PC-3 (cell line): ENCODE data around the gene USP12. TPM values are rescaled to one million over a fixed set of nuclear protein-coding genes. Genes with fewer than 3 reads are reported as not detected.

Source experiments
- ATAC-seq: fragments of 200-7000 bp; cut with Tn5 transposase; 2 replicates; pipeline ENCODE4 v1.9.1; 2020; ENCODE audit warnings: mild to moderate bottlenecking, moderate library complexity
- BruUV-seq: library from RNA; stranded (reverse); fragments of 400-500 nt; replicated peaks from 2 replicates; lab custom pipeline; 2021; lab: Mats Ljungman, UMichigan
- CTCF ChIA-PET: fragments of 300-600 bp; sonication (Branson Sonifier 250); formaldehyde crosslinking; loops from one replicate; lab custom pipeline; 2022; ENCODE audit warnings: antibody characterized with exemption; lab: Charles Lee
- POLR2A ChIA-PET: fragments of 300-600 bp; sonication (Branson Sonifier 250); formaldehyde crosslinking; loops from one replicate; lab custom pipeline; 2022; ENCODE audit warnings: antibody characterized with exemption; ENCODE audit not compliant: unreplicated experiment; lab: Charles Lee
- DNase-seq: peaks from one replicate; pipeline ENCODE4 v3.0.0-alpha.2; 2015
- H2AFZ ChIP-seq: fragments of 300-600 bp; sonication (generic); 2 replicates; pipeline ENCODE4 v1.6.0; 2016; ENCODE audit warnings: antibody characterized with exemption, low read length
- H3F3A ChIP-seq: fragments of 300-600 bp; sonication (generic); one replicate; pipeline ENCODE4 v1.6.0; 2017; ENCODE audit warnings: antibody characterized with exemption, low read length, control low read depth, mild to moderate bottlenecking; ENCODE audit not compliant: unreplicated experiment
- H3K27ac ChIP-seq: fragments of 300-600 bp; sonication (generic); 2 replicates; pipeline ENCODE4 v1.5.1; 2016; ENCODE audit warnings: mild to moderate bottlenecking, low read length
- H3K27me3 ChIP-seq: fragments of 300-600 bp; sonication (generic); 2 replicates; pipeline ENCODE4 v1.6.1; 2016; ENCODE audit warnings: low read length, mixed read lengths
- H3K36me3 ChIP-seq: fragments of 300-600 bp; sonication (generic); 2 replicates; pipeline ENCODE4 v1.6.1; 2016; ENCODE audit warnings: low read depth, mixed run types, low read length, mixed read lengths
- H3K4me1 ChIP-seq: fragments of 300-600 bp; sonication (generic); 2 replicates; pipeline ENCODE4 v1.5.1; 2016; ENCODE audit warnings: low read length; ENCODE audit not compliant: insufficient read depth
- H3K4me2 ChIP-seq: fragments of 300-600 bp; sonication (generic); 2 replicates; pipeline ENCODE4 v1.6.0; 2016; ENCODE audit warnings: low read length
- H3K4me3 ChIP-seq: fragments of 300-600 bp; sonication (generic); 2 replicates; pipeline ENCODE4 v1.5.1; 2016; ENCODE audit warnings: mild to moderate bottlenecking, low read length, mixed read lengths
- H3K79me2 ChIP-seq: fragments of 300-600 bp; sonication (generic); 2 replicates; pipeline ENCODE4 v1.6.1; 2017; ENCODE audit warnings: low read length, mixed read lengths
- H3K9ac ChIP-seq: fragments of 300-600 bp; sonication (generic); 2 replicates; pipeline ENCODE4 v1.6.0; 2016; ENCODE audit warnings: mild to moderate bottlenecking, low read length
- H3K9me2 ChIP-seq: fragments of 300-600 bp; sonication (generic); replicated peaks from 2 replicates; pipeline ENCODE4 v1.6.1; 2016; ENCODE audit warnings: mixed run types, low read length, mixed read lengths
- H3K9me3 ChIP-seq: fragments of 300-600 bp; sonication (generic); 2 replicates; pipeline ENCODE4 v1.6.1; 2016; ENCODE audit warnings: low read length, mixed read lengths
- H4K20me1 ChIP-seq: fragments of 300-600 bp; sonication (generic); 2 replicates; pipeline ENCODE4 v1.6.1; 2016; ENCODE audit warnings: low read length, mixed read lengths
- EZH2 ChIP-seq: fragments of 300-600 bp; sonication (generic); IDR thresholded peaks from one replicate; pipeline ENCODE4 v1.6.1; 2017; ENCODE audit warnings: antibody characterized with exemption, mild to moderate bottlenecking, low read length; ENCODE audit not compliant: unreplicated experiment
- EZH2phosphoT487 ChIP-seq: fragments of 300-600 bp; sonication (generic); IDR thresholded peaks from 2 replicates; pipeline ENCODE4 v1.6.1; 2018; ENCODE audit warnings: mild to moderate bottlenecking, antibody characterized with exemption, low read length, borderline replicate concordance
- intact Hi-C: fragments of 100-400 bp; cut with micrococcal nuclease; formaldehyde crosslinking; loops from 2 replicates; pipeline ENCODE4 v1.9.0; 2023
- total RNA-seq: library from RNA; depleted of rRNA; stranded (reverse); fragments of >200 nt; gene quantifications from 2 replicates; pipeline ENCODE4 v1.2.3, GENCODE V29; 2014
- TF ChIP-seq, protein P1 (sequence below): fragments of 300-600 bp; sonication (generic); conservative IDR thresholded peaks from 2 replicates; pipeline ENCODE4 v1.5.1; 2017; ENCODE audit warnings: antibody characterized with exemption, low read depth, mild to moderate bottlenecking, low read length

Gene USP12
- total RNA-seq, 1 experiment from 2014 or later, result 24.2 TPM

DNA sequence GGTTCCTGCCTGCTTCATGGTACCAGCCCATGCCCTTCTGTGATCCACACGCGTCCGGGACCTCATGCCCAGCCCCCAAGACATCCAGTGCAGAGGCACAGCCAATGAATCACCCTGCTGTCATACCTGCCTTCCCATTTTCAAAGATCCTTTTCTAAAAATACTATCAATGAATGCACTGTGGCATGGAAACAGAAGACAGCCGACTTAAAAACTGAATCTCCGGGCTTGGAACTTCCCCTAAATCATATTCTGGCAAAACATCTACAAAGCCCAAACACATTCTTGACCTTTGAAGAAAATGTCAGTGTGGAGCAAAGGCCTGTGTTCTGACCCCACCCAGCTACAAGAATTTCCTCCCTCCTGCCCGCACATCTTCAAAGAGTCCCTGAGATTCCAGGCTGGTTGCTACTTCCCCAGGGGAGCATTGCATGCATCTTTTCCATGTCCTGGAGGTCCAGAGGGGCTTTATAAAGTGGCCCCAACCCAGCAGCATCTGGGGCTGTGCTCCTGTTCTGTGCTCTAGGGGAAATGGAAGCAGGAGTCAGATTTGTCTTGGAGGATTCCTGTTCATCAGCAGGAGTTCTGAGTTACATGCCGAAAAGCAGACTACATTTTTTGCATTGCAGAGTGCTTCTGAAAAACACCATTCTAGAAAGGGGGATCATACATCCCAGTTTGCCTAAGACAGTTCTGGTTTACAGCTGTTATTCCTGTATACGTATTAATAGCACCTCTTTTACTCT is 135.2 kb downstream of the USP12 start:
- H3K4me1 ChIP-seq, result peaks cover 57% of the 10 kb centered on the region
- peak overlapping the region; percentile 86 for H3K27ac ChIP-seq
- BruUV-seq, result TSS peak; percentile 58
- TF ChIP-seq, protein P1, sequence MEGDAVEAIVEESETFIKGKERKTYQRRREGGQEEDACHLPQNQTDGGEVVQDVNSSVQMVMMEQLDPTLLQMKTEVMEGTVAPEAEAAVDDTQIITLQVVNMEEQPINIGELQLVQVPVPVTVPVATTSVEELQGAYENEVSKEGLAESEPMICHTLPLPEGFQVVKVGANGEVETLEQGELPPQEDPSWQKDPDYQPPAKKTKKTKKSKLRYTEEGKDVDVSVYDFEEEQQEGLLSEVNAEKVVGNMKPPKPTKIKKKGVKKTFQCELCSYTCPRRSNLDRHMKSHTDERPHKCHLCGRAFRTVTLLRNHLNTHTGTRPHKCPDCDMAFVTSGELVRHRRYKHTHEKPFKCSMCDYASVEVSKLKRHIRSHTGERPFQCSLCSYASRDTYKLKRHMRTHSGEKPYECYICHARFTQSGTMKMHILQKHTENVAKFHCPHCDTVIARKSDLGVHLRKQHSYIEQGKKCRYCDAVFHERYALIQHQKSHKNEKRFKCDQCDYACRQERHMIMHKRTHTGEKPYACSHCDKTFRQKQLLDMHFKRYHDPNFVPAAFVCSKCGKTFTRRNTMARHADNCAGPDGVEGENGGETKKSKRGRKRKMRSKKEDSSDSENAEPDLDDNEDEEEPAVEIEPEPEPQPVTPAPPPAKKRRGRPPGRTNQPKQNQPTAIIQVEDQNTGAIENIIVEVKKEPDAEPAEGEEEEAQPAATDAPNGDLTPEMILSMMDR, result no peak
- TF ChIP-seq EZH2, result no peak
- no peak for TF ChIP-seq EZH2phosphoT487
- peak overlapping the region; percentile 78 for H3K4me2 ChIP-seq
- no peaks in the 10 kb centered on the region for H3K79me2 ChIP-seq
- CTCF ChIA-PET, result interaction anchor here (1.3 kb wide), 1 partner anchor 51 kb away, joined by 4 read pairs; no protein-coding TSS in a partner anchor
- H4K20me1 ChIP-seq, result no peaks in the 10 kb centered on the region
- H3K36me3 ChIP-seq, result no peaks in the 10 kb centered on the region
- H3K9me2 ChIP-seq, result no peaks in the 10 kb centered on the region
- intact Hi-C loops, result no loop called here
- H3K9ac ChIP-seq, result peak overlapping the region; percentile 51
- ATAC-seq, result peak; percentile 72
- H3F3A ChIP-seq, result no peaks in the 10 kb centered on the region
- H3K4me3 ChIP-seq, result peak overlapping the region; percentile 50
- DNase-seq, result peak; percentile 72
- no peaks in the 10 kb centered on the region for H3K9me3 ChIP-seq
- H3K27me3 ChIP-seq, result no peaks in the 10 kb centered on the region
- POLR2A ChIA-PET, result interaction anchor here (0.6 to 0.7 kb wide), 2 partner anchors 14 to 249 kb away, joined by 4 to 6 read pairs; no protein-coding TSS in a partner anchor
- H2AFZ ChIP-seq, result peak overlapping the region; percentile 70

- BruUV-seq, result TSS peak; percentile 21
- Histone ChIP-seq H3K27me3 (no peaks in the 10 kb centered on the region), H3K36me3 (no peaks in the 10 kb centered on the region), H3K27ac (peak overlapping the region; percentile 86), H3K9ac (peak overlapping the region; percentile 51), H3F3A (no peaks in the 10 kb centered on the region), H3K9me3 (no peaks in the 10 kb centered on the region), H3K4me2 (peak overlapping the region; percentile 78), H4K20me1 (no peaks in the 10 kb centered on the region), H3K4me1 (peaks cover 56% of the 10 kb centered on the region), H3K9me2 (no peaks in the 10 kb centered on the region), H3K4me3 (peak overlapping the region; percentile 50; the same call in 1 of the 2 replicates), H2AFZ (peak overlapping the region; percentile 70), H3K79me2 (no peaks in the 10 kb centered on the region)
- ChIA-PET CTCF (interaction anchor here (1.2 to 1.3 kb wide), 2 partner anchors 12 to 51 kb away, joined by 3 to 4 read pairs; no protein-coding TSS in a partner anchor), POLR2A (interaction anchor here (0.6 to 0.7 kb wide), 3 partner anchors 14 to 250 kb away, joined by 4 to 6 read pairs (median 6); no protein-coding TSS in a partner anchor)
- peak; percentile 76 for DNase-seq
- intact Hi-C loops, result no loop called here
- no peak for TF ChIP-seq EZH2phosphoT487
- TF ChIP-seq, protein P1, result no peak
- TF ChIP-seq EZH2, result no peak
- peak; percentile 64 for ATAC-seq
Observed at GRCh38 chr13:27035892-27036235, 135.7 kb downstream of the USP12 start.
